Liver (tissue), 9 donors: ENCODE results near the gene APBA2. TPM values are rescaled to one million over a fixed set of nuclear protein-coding genes. Genes with fewer than 3 reads are reported as not detected.

Experiments
- DNase-seq: peaks from one replicate; pipeline ENCODE4 v3.0.0-alpha.2; 2017; ENCODE audit warnings: low spot score
- H3K27ac ChIP-seq, 2 donors: one replicate each; pipeline ENCODE4 v1.7.0; 2013; ENCODE audit warnings: inconsistent platforms in 2 of 2, low read length in 2 of 2, control low read depth in 1 of 2, low read depth in 1 of 2, mild to moderate bottlenecking in 1 of 2
- H3K27me3 ChIP-seq, 4 donors: one replicate each; pipeline versions ENCODE4 v1.6.1 to v1.7.0; 2013; ENCODE audit warnings: low read length in 3 of 4, inconsistent platforms in 1 of 4, mild to moderate bottlenecking in 1 of 4, moderate library complexity in 1 of 4; ENCODE audit not compliant: control insufficient read depth in 4 of 4, insufficient read depth in 4 of 4
- H3K36me3 ChIP-seq, 4 donors: one replicate each; pipeline versions ENCODE4 v1.6.1 to v1.7.0; 2013; ENCODE audit warnings: low read length in 3 of 4, mild to moderate bottlenecking in 3 of 4, low read depth in 1 of 4, moderate library complexity in 1 of 4; ENCODE audit not compliant: control insufficient read depth in 4 of 4, insufficient read depth in 3 of 4
- H3K4me1 ChIP-seq, 4 donors: one replicate each; pipeline versions ENCODE4 v1.6.1 to v1.7.0; 2013; ENCODE audit warnings: low read length in 3 of 4, mild to moderate bottlenecking in 3 of 4, moderate library complexity in 1 of 4; ENCODE audit not compliant: control insufficient read depth in 4 of 4, insufficient read depth in 4 of 4
- H3K4me3 ChIP-seq, 3 donors: one replicate each; pipeline versions ENCODE4 v1.6.1 to v1.7.0; 2013; ENCODE audit warnings: low read length in 3 of 3, control low read depth in 1 of 3, low read depth in 1 of 3, mild to moderate bottlenecking in 1 of 3
- H3K9ac ChIP-seq, 2 donors: one replicate each; pipeline ENCODE4 v1.7.0; 2013; ENCODE audit warnings: low read length in 2 of 2, mild to moderate bottlenecking in 2 of 2, moderate library complexity in 2 of 2, control low read depth in 1 of 2, low read depth in 1 of 2
- H3K9me3 ChIP-seq, 4 donors: one replicate each; pipeline versions ENCODE4 v1.6.1 to v1.7.0; 2013; ENCODE audit warnings: low read length in 3 of 4; ENCODE audit not compliant: control insufficient read depth in 4 of 4
- ATF3 ChIP-seq: IDR thresholded peaks from 2 replicates; pipeline ENCODE4 v1.6.1; 2016; ENCODE audit warnings: antibody characterized with exemption
- CTCF ChIP-seq: fragments of 150-350 bp; IDR thresholded peaks from 2 replicates; pipeline ENCODE4 v1.5.1; 2017; ENCODE audit warnings: improper control_type of control experiment, low read depth, low read length; ENCODE audit not compliant: missing input control
- EGR1 ChIP-seq, 2 donors: IDR thresholded peaks; 2 replicates each; pipeline ENCODE4 v1.6.1; 2016 to 2018; ENCODE audit warnings: antibody characterized with exemption in 2 of 2, low read depth in 2 of 2
- FOXA1 ChIP-seq: IDR thresholded peaks from 2 replicates; pipeline ENCODE4 v1.6.1; 2016; ENCODE audit warnings: antibody characterized with exemption
- FOXA2 ChIP-seq: IDR thresholded peaks from 2 replicates; pipeline ENCODE4 v1.6.1; 2016; ENCODE audit warnings: antibody characterized with exemption
- GABPA ChIP-seq, 2 donors: IDR thresholded peaks in 1 of 2; conservative IDR thresholded peaks in 1 of 2; 2 replicates each; pipeline ENCODE4 v1.6.1; 2016; ENCODE audit warnings: antibody characterized with exemption in 2 of 2, mild to moderate bottlenecking in 1 of 2, moderate library complexity in 1 of 2
- HNF4A ChIP-seq, 2 donors: conservative IDR thresholded peaks; 2 replicates each; pipeline ENCODE4 v1.6.1; 2016; ENCODE audit warnings: antibody characterized with exemption in 2 of 2, mild to moderate bottlenecking in 2 of 2
- HNF4G ChIP-seq: IDR thresholded peaks from 2 replicates; pipeline ENCODE4 v1.6.1; 2016; ENCODE audit warnings: antibody characterized with exemption
- JUND ChIP-seq, 2 donors: IDR thresholded peaks; 2 replicates each; pipeline ENCODE4 v1.6.1; 2016; ENCODE audit warnings: antibody characterized with exemption in 2 of 2
- MAX ChIP-seq: IDR thresholded peaks from 2 replicates; pipeline ENCODE4 v1.6.1; 2016; ENCODE audit warnings: antibody characterized with exemption
- NR2F2 ChIP-seq: IDR thresholded peaks from 2 replicates; pipeline ENCODE4 v1.6.1; 2016; ENCODE audit warnings: antibody characterized with exemption
- RAD21 ChIP-seq, 2 donors: IDR thresholded peaks; 2 replicates each; pipeline ENCODE4 v1.6.1; 2016; ENCODE audit warnings: antibody characterized with exemption in 2 of 2, mild to moderate bottlenecking in 2 of 2
- REST ChIP-seq: IDR thresholded peaks from 2 replicates; pipeline ENCODE4 v1.6.1; 2016; ENCODE audit warnings: antibody characterized with exemption, mild to moderate bottlenecking
- RXRA ChIP-seq, 2 donors: IDR thresholded peaks; 2 replicates each; pipeline ENCODE4 v1.6.1; 2017 to 2018; ENCODE audit warnings: antibody characterized with exemption in 2 of 2, mild to moderate bottlenecking in 1 of 2
- SP1 ChIP-seq: IDR thresholded peaks from 2 replicates; pipeline ENCODE4 v1.6.1; 2018; ENCODE audit warnings: antibody characterized with exemption, mild to moderate bottlenecking
- TAF1 ChIP-seq: conservative IDR thresholded peaks from 2 replicates; pipeline ENCODE4 v1.6.1; 2016; ENCODE audit warnings: antibody characterized with exemption, mild to moderate bottlenecking
- YY1 ChIP-seq: IDR thresholded peaks from 2 replicates; pipeline ENCODE4 v1.6.1; 2016; ENCODE audit warnings: antibody characterized with exemption, mild to moderate bottlenecking
- ZBTB33 ChIP-seq: IDR thresholded peaks from 2 replicates; pipeline ENCODE4 v1.6.1; 2016; ENCODE audit warnings: antibody characterized with exemption
- WGBS: extraction: QIAGEN DNeasy Blood & Tissue Kit; methylation state at CpG from one replicate; pipeline ENCODE4 v1.1.7; 2013; 5-methylcytosine and 5-hydroxymethylcytosine counted together
- polyA plus RNA-seq, 2 donors: library from polyadenylated mRNA; stranded (reverse) in 1 of 2; unstranded in 1 of 2; fragments of 200-250 nt in 1 of 2; fragments of >200 nt in 1 of 2; fragmentation: Nextera tagmentation in 1 of 2; extraction: Ambion mirVana in 1 of 2; gene quantifications; one replicate each; pipeline versions ENCODE4 v1.2.1 to v1.2.3, GENCODE V29; 2013 to 2015
- total RNA-seq, 2 donors: library from RNA; depleted of rRNA; stranded (reverse); fragments of >200 nt; gene quantifications; one replicate each; pipeline ENCODE4 v1.2.3, GENCODE V29; 2014
- donor health status: healthy.
- donor health status: healthy.
- donor health status: healthy.
- donor health status: healthy.
- donor health status: healthy.

APBA2 gene
- total and polyA plus RNA-seq, 4 donors = 0.38 to 2.9 (median 1.7) TPM

- no peaks in the 10 kb centered on the region for H3K36me3 ChIP-seq
- no peak for DNase-seq
- no peaks in the 10 kb centered on the region for H3K4me1 ChIP-seq
- no peaks in the 10 kb centered on the region for H3K27me3 ChIP-seq
- no peak overlapping the region for H3K9ac ChIP-seq
- no peak overlapping the region for H3K27ac ChIP-seq
- WGBS = 92% methylated on average over 11 of the region's 11 CpGs
- H3K4me3 ChIP-seq = no peak overlapping the region
- TF ChIP-seq FOXA2 = no peak
- TF ChIP-seq SP1 = no peak
- TF ChIP-seq ATF3 = no peak
- no peak for TF ChIP-seq EGR1 (IDR thresholded peaks at IDR 0.05; ENCODE audit: low read depth in 2 of 2)
- no peak for TF ChIP-seq JUND (IDR thresholded peaks at IDR 0.05)
- TF ChIP-seq REST = no peak
- TF ChIP-seq NR2F2 = no peak
- no peak for TF ChIP-seq TAF1
- TF ChIP-seq YY1 = no peak
- no peak for TF ChIP-seq HNF4G
- no peak for TF ChIP-seq FOXA1
- TF ChIP-seq RAD21 (IDR thresholded peaks at IDR 0.05) = no peak
- no peak for TF ChIP-seq RXRA (IDR thresholded peaks at IDR 0.05)
- TF ChIP-seq HNF4A (conservative IDR thresholded peaks at IDR 0.05) = no peak
- TF ChIP-seq CTCF = no peak
- TF ChIP-seq ZBTB33 = no peak
- no peak for TF ChIP-seq MAX
- no peak for TF ChIP-seq GABPA (IDR thresholded peaks at IDR 0.05 in 1 of 2, conservative IDR thresholded peaks at IDR 0.05 in 1 of 2)
- no peaks in the 10 kb centered on the region for H3K9me3 ChIP-seq
Measured at GRCh38 chr15:28907338-28907960, 21.7 kb downstream of the APBA2 start.
